SU-DHL-6 (cell line): ENCODE results near the gene TBC1D5.
"Not testable (repeated sequence)": the region's sequence is repeated elsewhere in the genome, so short reads cannot be mapped to it uniquely, and the experiment has no call there.

ENCODE experiments used
- EZH2phosphoT487 ChIP-seq: fragments of 200-600 bp; sonication (generic), shearing (Covaris generic); conservative IDR thresholded peaks from 2 replicates; pipeline ENCODE4 v1.6.1; 2018; ENCODE audit warnings: mild to moderate bottlenecking, antibody characterized with exemption, low read length, moderate library complexity, mixed read lengths
- TF ChIP-seq, protein P1 (sequence below): fragments of 200-600 bp; sonication (generic); IDR thresholded peaks from one replicate; pipeline ENCODE4 v1.5.1; 2017; ENCODE audit warnings: antibody characterized with exemption, mild to moderate bottlenecking, low read length, moderate library complexity; ENCODE audit not compliant: insufficient read depth, poor library complexity, severe bottlenecking

DNA sequence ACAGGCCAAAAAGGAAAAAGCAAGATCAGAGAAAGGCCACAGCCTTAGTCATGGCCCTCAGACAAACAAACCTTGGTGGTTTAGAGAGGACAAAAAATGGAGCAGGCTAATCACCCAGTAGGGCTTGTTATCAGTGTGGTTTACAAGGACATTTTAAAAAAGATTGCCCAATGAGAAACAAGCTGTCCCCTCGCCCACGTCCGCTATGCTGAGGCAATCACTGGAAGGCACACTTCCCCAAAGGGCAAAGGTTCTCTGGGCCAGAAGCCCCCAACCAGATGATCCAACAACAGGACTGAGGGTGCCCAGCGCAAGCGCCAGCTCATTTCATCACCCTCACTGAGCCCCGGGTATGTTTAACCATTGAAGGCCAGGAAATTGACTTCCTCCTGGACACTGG is 34.9 kb upstream of the TBC1D5 start:
- TF ChIP-seq, protein P1, sequence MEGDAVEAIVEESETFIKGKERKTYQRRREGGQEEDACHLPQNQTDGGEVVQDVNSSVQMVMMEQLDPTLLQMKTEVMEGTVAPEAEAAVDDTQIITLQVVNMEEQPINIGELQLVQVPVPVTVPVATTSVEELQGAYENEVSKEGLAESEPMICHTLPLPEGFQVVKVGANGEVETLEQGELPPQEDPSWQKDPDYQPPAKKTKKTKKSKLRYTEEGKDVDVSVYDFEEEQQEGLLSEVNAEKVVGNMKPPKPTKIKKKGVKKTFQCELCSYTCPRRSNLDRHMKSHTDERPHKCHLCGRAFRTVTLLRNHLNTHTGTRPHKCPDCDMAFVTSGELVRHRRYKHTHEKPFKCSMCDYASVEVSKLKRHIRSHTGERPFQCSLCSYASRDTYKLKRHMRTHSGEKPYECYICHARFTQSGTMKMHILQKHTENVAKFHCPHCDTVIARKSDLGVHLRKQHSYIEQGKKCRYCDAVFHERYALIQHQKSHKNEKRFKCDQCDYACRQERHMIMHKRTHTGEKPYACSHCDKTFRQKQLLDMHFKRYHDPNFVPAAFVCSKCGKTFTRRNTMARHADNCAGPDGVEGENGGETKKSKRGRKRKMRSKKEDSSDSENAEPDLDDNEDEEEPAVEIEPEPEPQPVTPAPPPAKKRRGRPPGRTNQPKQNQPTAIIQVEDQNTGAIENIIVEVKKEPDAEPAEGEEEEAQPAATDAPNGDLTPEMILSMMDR = not testable (repeated sequence)
- TF ChIP-seq EZH2phosphoT487 = not testable (repeated sequence)
